SK-N-SH treated with all-trans-retinoic acid at 6 μM for 48 hours (cell line): ENCODE results near the gene C15orf62.

Source experiments
- ATAC-seq: fragments of 200-7000 bp; cut with Tn5 transposase; 3 replicates; pipeline ENCODE4 v1.9.1; 2020; ENCODE audit warnings: mild to moderate bottlenecking, moderate library complexity
- ARNTL ChIP-seq: fragments of 450-650 bp; formaldehyde crosslinking; IDR thresholded peaks from 2 replicates; pipeline ENCODE4 v1.5.0; 2020; ENCODE audit warnings: low read depth, mild to moderate bottlenecking, moderate library complexity, borderline replicate concordance
- BACH2 ChIP-seq: fragments of 250-450 bp; sonication (Bioruptor Pico); IDR thresholded peaks from 2 replicates; pipeline ENCODE4 v1.9.0; 2021; ENCODE audit warnings: mild to moderate bottlenecking, borderline replicate concordance
- CREB5 ChIP-seq: fragments of 250-450 bp; sonication (Bioruptor Pico); IDR thresholded peaks from 2 replicates; pipeline ENCODE4 v1.5.1; 2020; ENCODE audit warnings: low read depth, mild to moderate bottlenecking, moderate library complexity
- CSDC2 ChIP-seq: fragments of 250-450 bp; sonication (Bioruptor Pico); IDR thresholded peaks from 2 replicates; pipeline ENCODE4 v1.5.0; 2020; ENCODE audit warnings: mild to moderate bottlenecking, moderate library complexity
- CSRNP3 ChIP-seq: fragments of 250-450 bp; sonication (Bioruptor Pico); IDR thresholded peaks from 2 replicates; pipeline ENCODE4 v1.5.1; 2021; ENCODE audit warnings: mild to moderate bottlenecking, moderate library complexity
- ESRRG ChIP-seq: fragments of 250-450 bp; sonication (Bioruptor Pico); IDR thresholded peaks from 2 replicates; pipeline ENCODE4 v1.6.1; 2021; ENCODE audit warnings: mild to moderate bottlenecking
- GLIS3 ChIP-seq: fragments of 250-450 bp; sonication (Bioruptor Pico); IDR thresholded peaks from 2 replicates; pipeline ENCODE4 v1.5.0; 2020; ENCODE audit warnings: mild to moderate bottlenecking, moderate library complexity
- ISL1 ChIP-seq: fragments of 250-450 bp; sonication (Bioruptor Pico); IDR thresholded peaks from 2 replicates; pipeline ENCODE4 v2.1.2; 2022; ENCODE audit warnings: mild to moderate bottlenecking, moderate library complexity
- OSR1 ChIP-seq: fragments of 250-450 bp; sonication (Bioruptor Pico); IDR thresholded peaks from 2 replicates; pipeline ENCODE4 v1.8.0; 2022; ENCODE audit warnings: moderate library complexity, mild to moderate bottlenecking, inconsistent platforms
- PATZ1 ChIP-seq: fragments of 250-450 bp; sonication (Bioruptor Pico); IDR thresholded peaks from 2 replicates; pipeline ENCODE4 v1.8.0; 2020; ENCODE audit warnings: mild to moderate bottlenecking, moderate library complexity, borderline replicate concordance
- POU6F1 ChIP-seq: fragments of 250-450 bp; sonication (Bioruptor Pico); IDR thresholded peaks from 2 replicates; pipeline ENCODE4 v1.8.0; 2021; ENCODE audit warnings: low read depth, mild to moderate bottlenecking, moderate library complexity, borderline replicate concordance
- PPARA ChIP-seq: fragments of 250-450 bp; sonication (Bioruptor Pico); IDR thresholded peaks from 2 replicates; pipeline ENCODE4 v1.5.0; 2020; ENCODE audit warnings: mild to moderate bottlenecking, borderline replicate concordance
- RARB ChIP-seq: fragments of 250-450 bp; sonication (Bioruptor Pico); IDR thresholded peaks from 2 replicates; pipeline ENCODE4 v1.8.0; 2021; ENCODE audit warnings: mild to moderate bottlenecking, moderate library complexity
- SNAI2 ChIP-seq: fragments of 250-450 bp; sonication (Bioruptor Pico); IDR thresholded peaks from 2 replicates; pipeline ENCODE4 v1.5.0; 2020; ENCODE audit warnings: mild to moderate bottlenecking, moderate library complexity
- TCF4 ChIP-seq: fragments of 250-450 bp; sonication (Bioruptor Pico); IDR thresholded peaks from 2 replicates; pipeline ENCODE4 v1.8.0; 2021; ENCODE audit warnings: mild to moderate bottlenecking, moderate library complexity, borderline replicate concordance
- TOX ChIP-seq: fragments of 250-450 bp; sonication (Bioruptor Pico); IDR thresholded peaks from 2 replicates; pipeline ENCODE4 v1.8.0; 2021; ENCODE audit warnings: mild to moderate bottlenecking, moderate library complexity, borderline replicate concordance
- TSHZ2 ChIP-seq: fragments of 250-450 bp; sonication (Bioruptor Pico); IDR thresholded peaks from 2 replicates; pipeline ENCODE4 v1.5.0; 2020; ENCODE audit warnings: mild to moderate bottlenecking, moderate library complexity
- ZC3H10 ChIP-seq: fragments of 250-450 bp; sonication (Bioruptor Pico); IDR thresholded peaks from 2 replicates; pipeline ENCODE4 v1.5.1; 2021; ENCODE audit warnings: mild to moderate bottlenecking, moderate library complexity
- ZFP3 ChIP-seq: fragments of 250-450 bp; sonication (Bioruptor Pico); IDR thresholded peaks from 2 replicates; pipeline ENCODE4 v1.5.0; 2020; ENCODE audit warnings: mild to moderate bottlenecking, moderate library complexity
- ZFP30 ChIP-seq: fragments of 450-650 bp; formaldehyde crosslinking; IDR thresholded peaks from 2 replicates; pipeline ENCODE4 v1.5.0; 2022; ENCODE audit warnings: mild to moderate bottlenecking, moderate library complexity
- ZNF565 ChIP-seq: fragments of 450-650 bp; formaldehyde crosslinking; conservative IDR thresholded peaks from 2 replicates; pipeline ENCODE4 v1.5.0; 2020; ENCODE audit warnings: low read depth, mild to moderate bottlenecking, moderate library complexity
- ZNF70 ChIP-seq: fragments of 450-650 bp; formaldehyde crosslinking; IDR thresholded peaks from 2 replicates; pipeline ENCODE4 v1.5.0; 2020; ENCODE audit warnings: mild to moderate bottlenecking, moderate library complexity
- ZNF8 ChIP-seq: fragments of 450-650 bp; formaldehyde crosslinking; IDR thresholded peaks from 2 replicates; pipeline ENCODE4 v1.5.0; 2020; ENCODE audit warnings: mild to moderate bottlenecking, moderate library complexity

The C15orf62 gene

GRCh38 chr15:40776537-40777141 lies 6.9 kb downstream of the C15orf62 start:
- ATAC-seq, result peak; percentile 69
- TF ChIP-seq SNAI2 (no peak), CSRNP3 (CRISPR knock-in tag) (no peak), OSR1 (CRISPR knock-in tag) (no peak), ZC3H10 (CRISPR knock-in tag) (no peak), ZNF8 (CRISPR knock-in tag) (no peak), PATZ1 (CRISPR knock-in tag) (no peak), RARB (CRISPR knock-in tag) (no peak), TCF4 (CRISPR knock-in tag) (no peak), ESRRG (CRISPR knock-in tag) (no peak), ZFP30 (CRISPR knock-in tag) (no peak), CREB5 (CRISPR knock-in tag) (no peak), BACH2 (no peak), ARNTL (CRISPR knock-in tag) (no peak), CSDC2 (CRISPR knock-in tag) (no peak), ZFP3 (CRISPR knock-in tag) (no peak), GLIS3 (CRISPR knock-in tag) (no peak), ZNF565 (CRISPR knock-in tag) (no peak), PPARA (no peak)

GRCh38 chr15:40782609-40783227 lies 12.9 kb downstream of the C15orf62 start:
- no peak for TF ChIP-seq ARNTL (CRISPR knock-in tag)
- no peak for TF ChIP-seq OSR1 (CRISPR knock-in tag)
- no peak for TF ChIP-seq GLIS3 (CRISPR knock-in tag)
- no peak for TF ChIP-seq PPARA
- TF ChIP-seq ESRRG (CRISPR knock-in tag), result no peak
- TF ChIP-seq SNAI2, result no peak
- TF ChIP-seq ZNF565 (CRISPR knock-in tag), result no peak
- no peak for TF ChIP-seq POU6F1 (CRISPR knock-in tag)
- TF ChIP-seq RARB (CRISPR knock-in tag), result no peak
- no peak for TF ChIP-seq ZNF70 (CRISPR knock-in tag)
- TF ChIP-seq ISL1, result no peak
- ATAC-seq, result peak; percentile 93

GRCh38 chr15:40785164-40785563 lies 15.4 kb downstream of the C15orf62 start:
- no peak for ATAC-seq
- TF ChIP-seq ZFP3 (CRISPR knock-in tag), result no peak
- TF ChIP-seq PPARA, result no peak
- no peak for TF ChIP-seq ZNF70 (CRISPR knock-in tag)
- TF ChIP-seq ESRRG (CRISPR knock-in tag), result no peak
- TF ChIP-seq RARB (CRISPR knock-in tag), result no peak
- no peak for TF ChIP-seq TSHZ2
- TF ChIP-seq ZNF8 (CRISPR knock-in tag), result no peak
- no peak for TF ChIP-seq TOX
- no peak for TF ChIP-seq SNAI2
- no peak for TF ChIP-seq TCF4 (CRISPR knock-in tag)
- no peak for TF ChIP-seq ISL1
- no peak for TF ChIP-seq POU6F1 (CRISPR knock-in tag)
- TF ChIP-seq CSDC2 (CRISPR knock-in tag), result no peak
- TF ChIP-seq, all 23 proteins: peak for 0
